HG03342 (cell line): ENCODE results near the gene CRYBA1.
"Not testable (repeated sequence)": the region's sequence is repeated elsewhere in the genome, so short reads cannot be mapped to it uniquely, and the experiment has no call there.

Experiments
- ATAC-seq: cut with Tn5 transposase; IDR thresholded peaks from one replicate; pipeline ENCODE4 v1.9.1; 2021; ENCODE audit warnings: mild to moderate bottlenecking, moderate library complexity; ENCODE audit not compliant: unreplicated experiment

CRYBA1 gene

GRCh38 chr17:29237476-29238132 lies 9.1 kb upstream of the CRYBA1 start:
- no peak for ATAC-seq

GRCh38 chr17:29238133-29238850 lies 8.4 kb upstream of the CRYBA1 start:
- ATAC-seq: no peak

GRCh38 chr17:29240477-29240876 lies 6.2 kb upstream of the CRYBA1 start:
- ATAC-seq: no peak

- no peak for ATAC-seq
Measured at GRCh38 chr17:29240968-29241963, 5.4 kb upstream of the CRYBA1 start.

DNA sequence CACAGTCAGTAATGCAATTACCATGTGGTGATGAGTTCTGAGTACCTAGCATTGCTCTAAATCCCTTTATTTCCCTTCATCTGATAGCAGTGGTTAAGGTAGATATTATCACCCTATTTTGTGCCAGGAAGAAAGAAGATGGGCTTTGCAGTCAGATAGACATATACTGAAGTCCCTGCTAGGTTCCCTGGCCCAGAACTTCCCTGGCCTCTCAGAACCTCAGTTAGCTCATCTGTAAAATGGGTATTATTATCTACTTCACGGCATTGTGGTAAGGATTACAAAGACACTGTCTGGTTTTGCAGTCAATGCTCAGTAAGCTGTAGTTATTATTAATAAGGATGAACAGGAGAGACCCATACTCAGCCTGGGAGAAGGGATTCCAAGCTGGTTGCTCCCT lies 4.6 kb upstream of the CRYBA1 start:
- no peak for ATAC-seq

GRCh38 chr17:29242790-29243189 lies 3.9 kb upstream of the CRYBA1 start:
- no peak for ATAC-seq

DNA sequence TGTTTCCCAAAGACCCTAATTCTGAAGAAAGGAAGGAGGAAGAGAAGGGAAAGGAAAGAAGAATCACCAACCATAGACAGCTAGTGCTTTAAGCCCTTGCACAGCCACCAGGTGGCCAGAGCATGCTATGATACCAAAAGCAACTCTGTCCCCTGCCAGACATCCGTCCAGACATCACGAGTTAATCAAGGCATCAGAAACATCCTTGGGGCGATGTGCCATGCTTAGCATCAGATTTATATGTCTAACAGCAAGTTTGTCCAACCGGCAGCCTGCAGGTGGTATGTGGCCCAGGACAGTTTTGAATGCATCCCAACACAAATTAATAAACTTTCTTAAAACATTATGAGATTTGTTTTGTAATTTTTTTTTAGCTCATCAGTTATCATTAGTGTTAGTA lies 2.9 kb upstream of the CRYBA1 start:
- no peak for ATAC-seq

DNA sequence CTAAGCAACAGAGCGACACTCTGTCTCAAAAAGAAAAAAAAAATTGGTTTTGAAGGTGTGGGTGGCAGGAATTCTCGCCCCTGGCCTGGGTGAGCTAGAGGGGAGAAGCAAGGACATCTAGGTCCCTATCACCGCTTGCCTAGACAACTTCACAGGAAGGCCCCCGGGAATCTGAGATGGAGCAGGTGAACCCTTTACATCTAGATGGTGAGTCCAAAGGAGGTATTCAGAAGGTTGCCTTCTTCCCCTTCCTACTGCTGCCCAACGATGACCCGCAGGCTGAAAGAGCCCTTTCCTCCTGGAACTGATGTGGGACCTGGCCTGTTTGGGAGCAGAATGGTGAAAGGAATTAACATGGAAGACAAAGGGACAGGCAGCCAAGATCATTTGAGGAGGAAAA lies 1.3 kb upstream of the CRYBA1 start:
- ATAC-seq: no peak

GRCh38 chr17:29247219-29247618 lies 560 bp downstream of the CRYBA1 start:
- ATAC-seq: no peak

DNA sequence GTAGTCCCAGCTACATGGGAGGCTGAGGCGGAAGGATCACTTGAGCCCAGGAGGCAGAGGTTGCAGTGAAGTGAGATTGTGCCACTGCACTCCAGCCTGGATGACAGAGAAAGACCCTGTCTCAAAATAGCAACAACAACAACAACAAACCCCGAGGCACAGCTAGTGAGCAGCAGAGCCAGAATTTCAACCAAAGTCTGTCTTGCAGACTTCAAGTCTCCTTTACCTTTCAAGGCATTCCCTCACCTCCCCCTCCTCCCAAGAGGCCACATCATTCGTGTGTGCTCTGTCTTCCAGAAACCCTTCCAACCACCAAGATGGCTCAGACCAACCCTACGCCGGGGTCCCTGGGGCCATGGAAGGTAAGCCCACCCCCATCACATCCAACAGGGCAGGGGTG lies 2.2 kb downstream of the CRYBA1 start:
- ATAC-seq: no peak

DNA sequence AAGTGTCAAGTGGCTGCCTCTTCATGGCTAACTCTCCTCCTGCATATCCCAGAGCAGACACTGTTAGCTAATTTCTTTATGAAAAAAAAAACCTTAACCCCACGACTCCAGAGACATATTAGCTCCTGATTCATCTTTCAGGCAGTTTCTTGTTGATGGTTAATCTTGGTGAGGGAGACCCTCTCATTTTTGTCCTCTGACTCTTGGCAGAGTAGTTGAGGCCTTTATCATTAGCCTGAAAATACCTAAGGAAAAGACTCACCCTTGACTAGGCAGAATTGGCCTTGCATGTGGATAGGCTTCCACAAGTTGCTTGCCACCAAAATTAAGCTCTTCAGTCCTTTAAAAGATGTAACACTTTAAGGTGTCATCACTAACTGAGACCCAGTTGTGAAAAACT lies 4.0 kb downstream of the CRYBA1 start:
- ATAC-seq: no peak

DNA sequence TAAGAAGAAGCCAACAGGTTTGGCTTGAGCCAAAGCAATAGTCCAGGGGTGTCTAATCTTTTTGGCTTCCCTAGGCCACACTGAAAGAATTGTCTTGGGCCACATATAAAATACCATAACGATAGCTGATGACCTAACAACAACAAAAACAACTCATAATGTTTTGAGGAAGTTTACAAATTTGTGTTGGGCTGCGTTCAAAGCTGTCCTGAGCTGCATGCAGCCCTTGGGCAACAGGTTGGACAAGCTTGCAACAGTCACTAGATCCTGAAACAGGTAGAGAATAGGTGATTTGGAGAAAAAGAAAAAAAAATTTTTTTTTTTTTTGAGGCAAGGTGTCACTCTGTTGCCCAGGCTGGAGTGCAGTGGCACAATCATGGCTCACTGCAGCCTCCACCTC lies 4.5 kb downstream of the CRYBA1 start:
- no peak for ATAC-seq

- ATAC-seq: no peak
Measured at GRCh38 chr17:29252101-29252791, 5.6 kb downstream of the CRYBA1 start.

GRCh38 chr17:29253037-29253436 lies 6.4 kb downstream of the CRYBA1 start:
- no peak for ATAC-seq

DNA sequence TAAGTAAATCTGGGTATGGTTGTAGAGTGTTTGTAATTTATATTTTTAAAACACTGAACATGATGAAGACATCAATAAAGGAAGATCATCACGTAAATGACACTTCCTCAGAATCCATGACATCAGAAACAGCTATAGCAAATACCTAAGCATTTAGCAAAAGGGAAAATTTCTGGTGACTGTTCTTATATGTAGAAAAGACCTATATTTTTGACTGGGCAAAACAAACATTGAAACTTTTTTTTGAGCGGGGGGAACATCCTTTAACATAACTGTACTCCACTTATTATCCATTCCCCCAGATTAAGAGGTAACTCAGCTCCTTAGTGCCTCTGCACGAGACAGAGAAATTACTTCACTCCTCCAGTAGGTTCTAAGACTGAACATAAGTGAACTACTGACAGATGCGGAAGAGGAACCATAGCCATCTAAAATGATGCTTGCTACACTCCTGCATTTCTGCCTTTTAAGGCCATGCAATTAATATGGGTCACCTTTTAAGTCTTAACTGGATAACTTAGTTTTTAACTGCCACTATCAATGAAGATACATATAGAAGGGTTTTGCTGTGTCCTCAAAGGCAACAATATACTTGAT lies 9.4 kb downstream of the CRYBA1 start:
- no peak for ATAC-seq

DNA sequence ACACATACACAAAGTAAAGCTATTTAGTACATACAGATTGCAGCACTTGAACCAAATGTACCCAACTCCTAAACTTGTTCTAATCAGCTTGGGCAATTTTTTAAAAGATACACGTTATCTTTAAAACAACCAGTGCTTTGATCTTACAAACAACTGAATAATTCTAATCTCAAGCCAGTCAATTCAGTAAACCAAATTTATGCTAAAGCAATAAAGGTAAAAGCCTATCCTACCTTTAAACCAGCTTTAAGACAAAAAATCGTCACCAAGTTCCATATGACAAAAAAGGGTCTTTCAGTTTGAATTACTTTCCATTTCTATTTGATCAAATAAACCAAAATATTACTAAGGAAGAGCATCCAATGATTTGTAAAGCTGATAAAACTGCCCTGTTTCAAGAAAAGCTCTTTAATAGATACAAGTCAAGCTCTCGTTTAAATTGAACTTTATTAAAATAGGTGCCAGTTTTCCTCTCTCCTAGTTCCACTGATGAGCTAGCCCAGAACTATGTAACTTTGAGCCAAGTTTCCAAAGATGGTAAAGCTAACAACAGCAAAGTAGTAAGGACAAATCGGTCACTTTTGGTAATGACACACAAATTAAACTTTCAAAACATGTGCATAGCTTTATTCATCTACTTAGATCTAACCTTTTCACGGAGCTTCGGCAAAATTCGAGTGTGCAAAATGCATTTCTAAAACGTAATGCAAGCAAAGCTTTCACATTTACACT lies 10.2 kb downstream of the CRYBA1 start:
- no peak for ATAC-seq

GRCh38 chr17:29257756-29258155 lies 11.1 kb downstream of the CRYBA1 start:
- ATAC-seq: no peak

DNA sequence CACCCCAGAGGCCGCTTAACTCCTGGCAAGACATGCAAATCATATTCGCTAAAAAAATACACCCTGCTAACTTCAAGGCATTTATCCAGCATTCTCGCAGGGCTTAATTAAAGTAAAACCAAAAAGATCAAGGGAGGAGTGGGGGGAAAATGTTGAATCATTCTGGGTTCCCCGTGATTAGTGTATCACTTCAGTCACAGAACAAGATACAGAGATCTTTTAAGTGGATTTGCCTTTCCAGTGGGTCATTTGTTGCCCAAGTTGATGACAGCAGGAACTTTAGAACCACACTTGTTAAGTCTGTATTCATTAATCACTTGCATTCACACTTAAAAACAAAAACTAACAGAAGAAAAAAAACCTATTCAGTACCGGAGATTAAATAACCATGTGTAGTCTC lies 17.3 kb downstream of the CRYBA1 start:
- ATAC-seq: no peak

GRCh38 chr17:29271980-29272379 lies 25.3 kb downstream of the CRYBA1 start:
- not testable (repeated sequence) for ATAC-seq

- no peak for ATAC-seq
Measured at GRCh38 chr17:29273924-29274323, 27.3 kb downstream of the CRYBA1 start.
